SU-DHL-6 (cell line): Measurements from ENCODE around the gene KLHL29.

Source experiments
- CTCF ChIP-seq: fragments of 200-600 bp; sonication (generic); IDR thresholded peaks from one replicate; pipeline ENCODE4 v1.5.1; 2017; ENCODE audit warnings: antibody characterized with exemption, mild to moderate bottlenecking, low read length, moderate library complexity; ENCODE audit not compliant: insufficient read depth, poor library complexity, severe bottlenecking
- EZH2phosphoT487 ChIP-seq: fragments of 200-600 bp; sonication (generic), shearing (Covaris generic); conservative IDR thresholded peaks from 2 replicates; pipeline ENCODE4 v1.6.1; 2018; ENCODE audit warnings: mild to moderate bottlenecking, antibody characterized with exemption, low read length, moderate library complexity, mixed read lengths

GRCh38 chr2:23495661-23496114 is 110.7 kb downstream of the KLHL29 start:
- no peak for TF ChIP-seq CTCF
- no peak for TF ChIP-seq EZH2phosphoT487
